Right lobe of liver (tissue), 4 donors: ENCODE data around the gene DCC.

ENCODE experiments used
- POLR2A ChIP-seq: fragments of 450-650 bp; IDR thresholded peaks from one replicate; pipeline ENCODE4 v1.6.1; 2017; ENCODE audit warnings: antibody characterized with exemption, mild to moderate bottlenecking
- TF ChIP-seq, protein P1 (sequence below), 4 donors: fragments of 200-600 bp in 3 of 4; fragments of 450-650 bp in 1 of 4; IDR thresholded peaks; one replicate each; pipeline versions ENCODE4 v1.5.1 to v1.8.0; 2016 to 2022; ENCODE audit warnings: antibody characterized with exemption in 4 of 4, mild to moderate bottlenecking in 2 of 4
- donor health status: DM: no; HTN: no; CAD: no.
- donor health status: DM: no; HTN: no; CAD: no.
- donor health status: DM: no; HTN: yes; CAD: no.

DNA sequence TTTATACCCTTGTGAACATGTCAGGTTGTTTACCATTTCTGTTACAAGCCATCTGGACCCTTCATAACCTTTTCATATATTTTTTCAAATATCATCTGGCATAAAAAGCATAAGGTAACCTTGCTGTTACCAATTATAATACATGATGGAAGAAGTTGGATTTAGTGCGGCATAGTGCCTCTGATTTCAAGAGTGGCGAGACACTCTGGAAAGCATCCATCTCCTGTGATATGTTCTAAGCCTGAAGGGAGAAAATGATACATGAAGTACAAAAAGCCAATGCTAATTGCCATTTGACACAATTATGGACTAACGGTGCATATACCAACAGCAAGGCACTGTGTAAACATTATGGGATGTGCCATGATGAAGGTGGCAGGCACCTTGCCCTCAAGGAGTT is 75.1 kb downstream of the DCC start:
- TF ChIP-seq, protein P1, sequence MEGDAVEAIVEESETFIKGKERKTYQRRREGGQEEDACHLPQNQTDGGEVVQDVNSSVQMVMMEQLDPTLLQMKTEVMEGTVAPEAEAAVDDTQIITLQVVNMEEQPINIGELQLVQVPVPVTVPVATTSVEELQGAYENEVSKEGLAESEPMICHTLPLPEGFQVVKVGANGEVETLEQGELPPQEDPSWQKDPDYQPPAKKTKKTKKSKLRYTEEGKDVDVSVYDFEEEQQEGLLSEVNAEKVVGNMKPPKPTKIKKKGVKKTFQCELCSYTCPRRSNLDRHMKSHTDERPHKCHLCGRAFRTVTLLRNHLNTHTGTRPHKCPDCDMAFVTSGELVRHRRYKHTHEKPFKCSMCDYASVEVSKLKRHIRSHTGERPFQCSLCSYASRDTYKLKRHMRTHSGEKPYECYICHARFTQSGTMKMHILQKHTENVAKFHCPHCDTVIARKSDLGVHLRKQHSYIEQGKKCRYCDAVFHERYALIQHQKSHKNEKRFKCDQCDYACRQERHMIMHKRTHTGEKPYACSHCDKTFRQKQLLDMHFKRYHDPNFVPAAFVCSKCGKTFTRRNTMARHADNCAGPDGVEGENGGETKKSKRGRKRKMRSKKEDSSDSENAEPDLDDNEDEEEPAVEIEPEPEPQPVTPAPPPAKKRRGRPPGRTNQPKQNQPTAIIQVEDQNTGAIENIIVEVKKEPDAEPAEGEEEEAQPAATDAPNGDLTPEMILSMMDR (IDR thresholded peaks at IDR 0.05): no peak
- no peak for TF ChIP-seq POLR2A
